Effector memory CD4-positive, alpha-beta T cell (primary cell): ENCODE data around the gene RNF145.
A peak's percentile ranks its signal among the peaks of the same experiment; 100 is the strongest.
"Not testable (repeated sequence)": the region's sequence is repeated elsewhere in the genome, so short reads cannot be mapped to it uniquely, and the experiment has no call there.

Experiments
- DNase-seq, 3 donors: peaks; one replicate each; pipeline ENCODE4 v3.0.0-alpha.2; 2020
- H3K27ac ChIP-seq: 2 replicates; pipeline ENCODE4 v1.7.0; 2013; ENCODE audit warnings: mild to moderate bottlenecking, low read length, moderate library complexity; ENCODE audit not compliant: insufficient read depth, poor library complexity, severe bottlenecking
- H3K27me3 ChIP-seq: replicated peaks from 2 replicates; pipeline ENCODE4 v1.7.0; 2013; ENCODE audit warnings: mild to moderate bottlenecking, low read length; ENCODE audit not compliant: insufficient read depth, control insufficient read depth, poor library complexity, severe bottlenecking
- H3K36me3 ChIP-seq: 2 replicates; pipeline ENCODE4 v1.7.0; 2013; ENCODE audit warnings: mild to moderate bottlenecking, low read length, moderate library complexity; ENCODE audit not compliant: control insufficient read depth, insufficient read depth
- H3K4me1 ChIP-seq: 2 replicates; pipeline ENCODE4 v1.7.0; 2013; ENCODE audit warnings: low read length, mild to moderate bottlenecking; ENCODE audit not compliant: control insufficient read depth, insufficient read depth, poor library complexity, severe bottlenecking
- H3K4me3 ChIP-seq: 2 replicates; pipeline ENCODE4 v1.7.0; 2013; ENCODE audit warnings: low read length, low read depth, mild to moderate bottlenecking; ENCODE audit not compliant: insufficient read depth, poor library complexity, severe bottlenecking
- H3K9me3 ChIP-seq: 2 replicates; pipeline ENCODE4 v1.7.0; 2013; ENCODE audit warnings: mild to moderate bottlenecking, low read length, moderate library complexity; ENCODE audit not compliant: control insufficient read depth

Gene RNF145

DNA sequence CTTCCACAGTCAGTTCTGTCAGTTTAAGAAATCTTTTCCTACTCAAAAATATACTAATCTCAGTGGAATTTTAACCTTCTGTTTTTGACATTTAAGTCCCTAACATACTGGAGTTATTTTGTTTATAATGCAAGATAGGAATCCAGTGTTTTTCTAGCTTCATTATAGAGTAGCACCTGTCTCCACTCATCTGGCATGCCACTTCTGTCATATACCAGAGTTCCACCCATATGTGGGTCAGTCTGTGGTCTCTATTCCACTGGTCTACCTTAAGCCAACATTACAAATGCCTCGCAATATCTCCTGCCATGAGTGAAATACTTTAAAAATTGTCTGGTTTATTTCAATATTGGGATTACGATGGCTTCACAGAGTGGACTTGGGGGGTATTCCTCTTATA lies 42.9 kb downstream of the RNF145 start:
- Histone ChIP-seq H3K36me3 (peaks cover 33% of the 10 kb centered on the region), H3K4me3 (no peak overlapping the region), H3K9me3 (no peaks in the 10 kb centered on the region), H3K4me1 (no peaks in the 10 kb centered on the region), H3K27me3 (no peaks in the 10 kb centered on the region), H3K27ac (no peak overlapping the region)
- no peak for DNase-seq

DNA sequence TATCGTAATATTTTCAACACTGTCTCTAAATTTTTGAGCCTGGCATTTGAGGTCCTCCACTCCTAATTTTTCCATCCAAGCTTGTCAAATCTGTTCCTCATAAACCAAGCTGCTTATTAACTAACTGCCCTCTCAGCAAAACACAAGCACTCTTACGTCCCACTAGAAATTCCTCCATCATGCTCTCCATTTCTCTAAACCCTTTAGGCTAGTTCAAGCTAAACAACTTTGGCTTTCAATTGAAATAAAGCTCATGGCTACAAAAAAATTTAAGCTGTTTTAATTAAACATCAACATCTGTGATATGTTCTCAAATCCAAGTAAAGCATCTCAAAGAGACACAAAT lies 45.7 kb downstream of the RNF145 start:
- no peak for DNase-seq
- peaks cover 44% of the 10 kb centered on the region for H3K36me3 ChIP-seq
- no peaks in the 10 kb centered on the region for H3K27me3 ChIP-seq
- no peak overlapping the region for H3K4me3 ChIP-seq
- no peaks in the 10 kb centered on the region for H3K4me1 ChIP-seq
- H3K9me3 ChIP-seq, result no peaks in the 10 kb centered on the region
- no peak overlapping the region for H3K27ac ChIP-seq

DNA sequence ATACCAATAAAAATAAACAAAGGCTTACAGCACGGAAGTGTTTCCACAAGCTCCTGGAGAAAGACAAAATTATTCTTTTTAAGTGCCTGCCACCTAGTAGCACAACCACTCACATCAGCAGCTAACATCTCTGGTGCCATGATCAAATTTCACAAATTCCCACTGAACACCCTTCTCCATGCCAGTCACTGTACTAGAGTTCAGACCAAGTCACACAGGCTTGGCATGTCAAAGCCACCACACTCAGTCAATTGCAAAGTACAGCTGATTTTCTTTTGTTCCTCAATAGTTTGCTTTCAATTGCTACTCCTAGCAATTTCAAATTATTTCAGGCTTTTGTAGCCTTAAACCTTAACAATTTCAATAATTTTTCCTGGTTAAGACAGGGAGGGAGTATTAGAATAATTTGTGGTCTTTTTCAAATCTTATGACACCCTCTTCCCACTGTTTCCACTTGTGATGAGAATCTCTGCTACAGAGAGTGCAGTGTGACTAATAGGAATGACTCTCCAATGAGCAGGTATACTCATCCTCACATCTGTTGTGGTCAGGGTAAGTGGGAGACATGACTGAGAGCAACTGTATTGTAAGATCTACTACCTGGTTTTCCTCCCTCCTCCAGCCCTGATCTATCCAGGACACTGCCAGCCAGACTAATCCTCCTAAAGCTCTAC lies 46.2 kb downstream of the RNF145 start:
- Histone ChIP-seq H3K27me3 (no peaks in the 10 kb centered on the region), H3K4me1 (no peaks in the 10 kb centered on the region), H3K27ac (no peak overlapping the region), H3K4me3 (no peak overlapping the region), H3K36me3 (peaks cover 44% of the 10 kb centered on the region), H3K9me3 (no peaks in the 10 kb centered on the region)
- DNase-seq, result no peak

DNA sequence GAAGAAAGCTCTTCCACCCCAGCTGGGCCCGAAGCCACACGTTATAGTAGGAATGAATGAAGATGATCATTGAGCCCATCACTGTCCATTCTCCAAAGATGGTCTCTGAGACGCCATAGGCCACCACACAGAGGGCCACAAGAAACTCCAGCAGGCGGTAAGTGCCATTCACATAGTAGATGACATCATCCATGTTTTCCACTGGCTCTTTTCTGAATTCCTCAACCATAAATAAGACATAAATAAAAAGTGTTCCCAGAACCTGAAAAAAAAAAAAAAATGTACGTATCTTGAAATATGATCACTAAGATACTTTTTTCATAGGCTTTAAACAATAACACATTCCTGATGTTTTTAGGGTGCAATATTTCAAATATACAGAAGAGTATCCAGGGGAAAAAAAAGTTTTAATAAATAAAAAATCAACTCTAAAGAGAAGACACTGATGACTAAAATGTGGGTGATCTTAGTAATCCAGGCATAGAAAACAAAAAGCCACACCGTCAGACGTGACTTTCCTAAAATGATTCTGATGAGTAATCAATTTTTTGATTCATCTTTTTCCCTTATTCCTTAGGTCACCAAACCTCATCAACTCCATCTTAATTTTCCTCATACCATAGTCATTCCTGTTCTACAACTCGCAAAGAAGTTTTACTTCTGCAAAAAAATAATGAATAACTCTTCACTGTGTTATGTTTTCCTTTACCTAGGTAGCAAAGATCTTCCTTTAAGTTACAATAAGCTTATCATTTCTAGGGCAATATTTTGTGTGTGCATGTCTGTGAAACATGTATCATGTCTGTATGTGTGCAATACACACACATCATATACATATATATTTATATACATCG lies 47.8 kb downstream of the RNF145 start:
- H3K4me3 ChIP-seq, result no peak overlapping the region
- peaks cover 43% of the 10 kb centered on the region for H3K36me3 ChIP-seq
- no peak for DNase-seq

DNA sequence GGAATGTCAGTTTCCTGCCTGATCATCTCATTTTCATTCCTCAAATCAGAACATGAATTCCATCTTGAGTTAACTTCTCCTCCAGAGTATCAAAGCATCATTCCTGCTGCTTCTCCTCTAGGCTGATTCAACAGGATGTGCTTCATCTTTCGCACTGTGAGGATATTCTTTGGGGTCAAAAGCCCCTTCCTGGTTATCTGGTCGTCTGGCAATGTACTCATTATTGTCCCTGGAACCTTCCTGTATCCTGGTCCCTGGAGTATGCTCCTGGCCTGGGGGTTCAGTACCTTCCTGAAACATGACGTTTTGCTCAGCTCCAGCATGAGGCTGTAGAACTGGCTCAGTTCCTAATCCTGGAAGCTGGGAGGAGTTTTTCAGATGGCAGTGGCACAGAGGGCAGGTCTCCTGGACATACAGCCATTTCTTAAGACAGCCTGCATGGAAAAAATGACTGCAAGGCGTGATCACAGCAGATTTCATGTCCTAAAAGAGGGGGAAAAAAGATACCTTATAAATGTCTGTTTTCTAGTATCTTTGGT lies 50.7 kb downstream of the RNF145 start:
- not testable (repeated sequence) for DNase-seq, H3K4me1 ChIP-seq, H3K27ac ChIP-seq, H3K9me3 ChIP-seq, H3K27me3 ChIP-seq, H3K4me3 ChIP-seq
- peaks cover 37% of the 10 kb centered on the region for H3K36me3 ChIP-seq

More for the DNA sequence above, 47.8 kb downstream of the RNF145 start:
- Histone ChIP-seq H3K4me1 (peaks cover 5% of the 10 kb centered on the region), H3K27me3 (no peaks in the 10 kb centered on the region), H3K27ac (no peak overlapping the region), H3K9me3 (no peaks in the 10 kb centered on the region)

DNA sequence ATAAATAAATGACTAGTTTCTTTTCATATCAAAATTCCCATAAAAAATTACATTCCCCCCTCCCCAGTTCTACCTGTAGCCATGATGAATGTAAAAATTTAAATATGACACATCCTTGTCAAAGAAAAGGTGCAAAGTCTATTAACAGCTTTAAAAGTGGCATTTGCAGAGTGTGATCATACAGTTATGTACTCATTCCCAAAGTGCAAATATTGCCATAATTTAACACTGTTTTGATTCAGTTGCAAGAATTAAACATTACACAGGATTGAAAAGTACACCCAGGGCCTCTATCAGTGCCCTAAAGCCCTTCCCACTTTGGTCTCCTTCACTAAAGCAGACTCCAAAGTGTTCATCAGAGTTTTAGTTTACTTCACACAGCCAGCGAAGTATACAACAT lies 51.8 kb downstream of the RNF145 start:
- Histone ChIP-seq H3K36me3 (peaks cover 30% of the 10 kb centered on the region), H3K4me1 (peaks cover 10% of the 10 kb centered on the region), H3K27ac (no peak overlapping the region), H3K9me3 (no peaks in the 10 kb centered on the region), H3K4me3 (no peak overlapping the region), H3K27me3 (no peaks in the 10 kb centered on the region)
- no peak for DNase-seq

DNA sequence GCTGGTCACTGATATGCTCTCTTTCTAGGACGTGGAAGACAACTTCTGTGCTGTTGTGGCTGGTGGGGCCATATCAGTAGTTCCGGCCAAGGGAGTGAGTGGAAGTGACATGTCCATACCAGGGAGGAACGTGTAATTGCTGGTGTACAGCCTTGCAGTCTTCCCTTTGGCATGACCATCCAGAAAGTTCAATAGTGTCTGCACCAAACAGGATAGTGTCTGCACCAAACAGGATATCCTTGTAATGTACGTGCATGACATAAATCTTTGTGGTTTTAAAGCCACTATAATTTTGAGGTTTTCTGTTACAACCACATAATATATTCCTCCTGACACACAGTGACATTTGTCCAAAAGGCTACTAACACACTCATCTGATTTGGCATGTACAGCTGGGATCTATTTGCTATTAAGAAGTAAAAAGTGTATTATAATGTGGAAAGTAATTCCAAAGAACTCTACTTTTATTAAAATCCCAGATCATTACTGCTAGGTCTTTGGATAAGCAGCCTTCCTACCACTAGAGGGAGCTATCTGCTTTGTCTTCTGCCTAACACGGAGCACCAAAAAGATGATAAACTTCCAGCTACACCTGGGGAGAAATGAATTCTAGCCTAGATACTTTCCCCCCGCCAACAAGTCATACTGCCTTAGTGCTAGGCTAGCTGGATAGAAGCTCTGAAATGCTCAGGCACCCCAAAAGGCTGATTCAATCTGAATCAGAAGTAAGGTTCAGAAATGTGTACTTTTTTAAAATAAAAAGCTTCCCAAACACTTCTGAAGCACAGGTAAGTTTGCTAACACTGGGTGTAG lies 52.7 kb downstream of the RNF145 start:
- Histone ChIP-seq H3K4me1 (peaks cover 10% of the 10 kb centered on the region), H3K27ac (no peak overlapping the region), H3K9me3 (no peaks in the 10 kb centered on the region), H3K4me3 (no peak overlapping the region), H3K27me3 (no peaks in the 10 kb centered on the region), H3K36me3 (peaks cover 28% of the 10 kb centered on the region)
- DNase-seq, result peak in 1 of 3 donors; percentile 17

DNA sequence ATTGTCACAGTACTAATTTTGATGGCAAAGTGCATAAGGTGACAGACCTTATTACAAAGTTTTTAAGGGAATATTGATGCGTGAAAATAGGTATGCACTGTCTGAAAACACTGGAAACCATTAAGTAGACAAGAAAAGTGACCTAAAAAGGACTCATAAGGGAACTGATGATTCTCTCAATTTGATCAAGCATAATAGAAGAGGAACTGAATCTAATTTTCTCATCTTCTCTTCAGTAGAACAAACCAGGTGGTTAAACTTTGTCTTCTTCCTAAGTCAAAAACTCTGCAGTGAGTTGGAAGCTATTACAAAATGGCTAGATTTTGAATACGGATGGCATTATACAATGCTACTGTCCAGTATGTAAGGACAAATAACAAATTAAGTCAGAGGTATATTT lies 53.4 kb downstream of the RNF145 start:
- Histone ChIP-seq H3K27me3 (no peaks in the 10 kb centered on the region), H3K36me3 (peaks cover 22% of the 10 kb centered on the region), H3K27ac (no peak overlapping the region), H3K4me1 (peaks cover 10% of the 10 kb centered on the region), H3K4me3 (no peak overlapping the region), H3K9me3 (no peaks in the 10 kb centered on the region)
- DNase-seq, result no peak

DNA sequence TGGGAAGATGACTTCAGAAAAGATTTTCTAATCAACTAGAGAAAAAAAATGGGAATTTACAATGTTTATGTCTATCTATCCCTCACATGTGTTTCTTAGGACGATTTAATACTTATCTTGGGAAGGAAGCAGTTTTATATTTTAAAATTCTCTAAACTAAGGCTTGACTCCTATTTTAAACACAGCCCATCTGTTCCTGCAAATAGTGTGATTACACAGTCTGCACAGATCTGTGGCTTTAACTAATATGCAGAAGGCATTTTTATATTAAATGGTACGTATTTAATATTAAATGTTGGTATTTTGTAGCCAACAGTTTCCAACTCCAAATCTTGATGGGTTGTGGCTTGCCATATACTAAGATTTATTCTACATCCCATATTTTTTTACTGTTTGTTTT lies 56.5 kb downstream of the RNF145 start:
- Histone ChIP-seq H3K27ac (no peak overlapping the region), H3K27me3 (no peaks in the 10 kb centered on the region), H3K36me3 (no peaks in the 10 kb centered on the region), H3K4me1 (peaks cover 10% of the 10 kb centered on the region), H3K4me3 (no peak overlapping the region), H3K9me3 (no peaks in the 10 kb centered on the region)
- no peak for DNase-seq
